A549 (cell line): Measurements from ENCODE around the gene GUK1. TPM values are rescaled to one million over a fixed set of nuclear protein-coding genes. Genes with fewer than 3 reads are reported as not detected.

Experiments
- ATAC-seq, 2 experiments: fragments of 200-7000 bp in 1 of 2; fragments of >200 bp in 1 of 2; cut with Nextera tagmentation in 1 of 2; cut with Tn5 transposase in 1 of 2; 3 replicates each; pipeline versions ENCODE4 v1.8.0 to v1.9.1; 2018 to 2020; ENCODE audit warnings: mild to moderate bottlenecking in 1 of 2, moderate library complexity in 1 of 2
- CTCF ChIA-PET: fragments of 300-600 bp; sonication (Branson Sonifier 250); formaldehyde crosslinking; extraction: SDS; loops from one replicate; lab custom pipeline; 2021; ENCODE audit warnings: antibody characterized with exemption, inconsistent platforms; lab: Yijun Ruan, JAX
- POLR2A ChIA-PET: fragments of 350-600 bp; formaldehyde crosslinking; extraction: SDS; loops from one replicate; lab custom pipeline; 2021; ENCODE audit warnings: antibody characterized with exemption, inconsistent platforms; lab: Yijun Ruan, JAX
- DNase-seq, 2 experiments: peaks; one replicate each; pipeline versions ENCODE4 v3.0.0 to v3.0.0-alpha.2; 2011 to 2016; ENCODE audit warnings: low read depth in 1 of 2, low spot score in 1 of 2
- FAIRE-seq: peaks from 2 replicates; lab custom pipeline; 2011; peaks lifted over from hg19 to GRCh38; lab: Jason Lieb, UNC
- H3K27ac ChIP-seq, 2 experiments: fragments of >200 bp; sonication (Bioruptor Twin); formaldehyde crosslinking; 3 replicates each; pipeline ENCODE4 v1.5.1; 2016 to 2017
- H3K4me1 ChIP-seq: fragments of >200 bp; sonication (Bioruptor Twin); formaldehyde crosslinking; 3 replicates; pipeline ENCODE4 v1.6.1; 2016
- H3K4me2 ChIP-seq: fragments of >200 bp; sonication (Bioruptor Twin); formaldehyde crosslinking; 3 replicates; pipeline ENCODE4 v1.6.1; 2016
- H3K4me3 ChIP-seq: fragments of >200 bp; sonication (Bioruptor Twin); formaldehyde crosslinking; 3 replicates; pipeline ENCODE4 v1.5.1; 2016
- H3K9me3 ChIP-seq: fragments of >200 bp; sonication (Bioruptor Twin); formaldehyde crosslinking; 3 replicates; pipeline ENCODE4 v1.6.1; 2016
- ATOH8 ChIP-seq: fragments of 250-450 bp; sonication (Bioruptor Pico); IDR thresholded peaks from 2 replicates; pipeline ENCODE4 v1.5.0; 2020; ENCODE audit warnings: low read depth, mild to moderate bottlenecking, moderate library complexity
- BHLHE40 ChIP-seq: IDR thresholded peaks from 2 replicates; pipeline ENCODE4 v1.6.1; 2012; ENCODE audit warnings: low read depth, low read length, inconsistent platforms
- CBX8 ChIP-seq: fragments of 200-600 bp; sonication (generic); IDR thresholded peaks from 2 replicates; pipeline ENCODE4 v1.6.1; 2016
- CEBPB ChIP-seq, 2 experiments: fragments of >200 bp in 1 of 2; sonication (Bioruptor Twin) in 1 of 2; formaldehyde crosslinking in 1 of 2; IDR thresholded peaks; 2 replicates each; pipeline ENCODE4 v1.6.1; 2012 to 2016
- CHD2 ChIP-seq: fragments of 150-350 bp; IDR thresholded peaks from 2 replicates; pipeline ENCODE4 v1.6.1; 2014; ENCODE audit warnings: low read length; ENCODE audit not compliant: partially characterized antibody
- CTCF ChIP-seq: fragments of >200 bp; sonication (Bioruptor Twin); formaldehyde crosslinking; IDR thresholded peaks from 3 replicates; pipeline ENCODE4 v1.5.1; 2016
- EHF ChIP-seq: fragments of 250-450 bp; sonication (Bioruptor Pico); IDR thresholded peaks from 2 replicates; pipeline ENCODE4 v1.5.0; 2020; ENCODE audit warnings: mild to moderate bottlenecking
- EHMT2 ChIP-seq: fragments of 200-600 bp; sonication (generic); IDR thresholded peaks from 2 replicates; pipeline ENCODE4 v1.6.1; 2016; ENCODE audit warnings: antibody characterized with exemption, low read depth, mild to moderate bottlenecking, moderate library complexity
- EP300 ChIP-seq, 2 experiments: fragments of >200 bp; sonication (Bioruptor Twin); formaldehyde crosslinking; IDR thresholded peaks; 2 replicates in 1 of 2; 3 replicates in 1 of 2; pipeline ENCODE4 v1.6.1; 2016 to 2017
- FOSB ChIP-seq: fragments of 250-450 bp; sonication (Bioruptor Pico); IDR thresholded peaks from 2 replicates; pipeline ENCODE4 v1.5.0; 2020; ENCODE audit warnings: mild to moderate bottlenecking, moderate library complexity
- FOSL2 ChIP-seq, 2 experiments: fragments of 450-650 bp in 1 of 2; fragments of >200 bp in 1 of 2; sonication (Bioruptor Twin) in 1 of 2; formaldehyde crosslinking; IDR thresholded peaks; 2 replicates each; pipeline versions ENCODE4 v1.5.0 to v1.6.1; 2016 to 2020; ENCODE audit warnings: mild to moderate bottlenecking in 1 of 2, moderate library complexity in 1 of 2
- JUN ChIP-seq, 2 experiments: fragments of >200 bp; sonication (Bioruptor Twin); formaldehyde crosslinking; IDR thresholded peaks; 2 replicates in 1 of 2; 3 replicates in 1 of 2; pipeline ENCODE4 v1.6.1; 2016 to 2017
- MAX ChIP-seq: IDR thresholded peaks from 2 replicates; pipeline ENCODE4 v1.6.1; 2012
- MYC ChIP-seq: IDR thresholded peaks from 2 replicates; pipeline ENCODE4 v1.6.1; 2012; ENCODE audit warnings: mild to moderate bottlenecking, inconsistent platforms, low read length, improper control_type of control experiment, borderline replicate concordance
- NFE2L2 ChIP-seq: fragments of 150-350 bp; conservative IDR thresholded peaks from 2 replicates; pipeline ENCODE4 v1.6.1; 2014; ENCODE audit warnings: low read length
- PHF8 ChIP-seq: fragments of 200-600 bp; sonication (generic); IDR thresholded peaks from 2 replicates; pipeline ENCODE4 v1.6.1; 2016; ENCODE audit warnings: low read depth, mild to moderate bottlenecking, antibody characterized with exemption, moderate library complexity, borderline replicate concordance
- RAD21 ChIP-seq, 2 experiments: fragments of >200 bp in 1 of 2; sonication (Bioruptor Twin) in 1 of 2; formaldehyde crosslinking in 1 of 2; IDR thresholded peaks in 1 of 2; conservative IDR thresholded peaks in 1 of 2; 2 replicates in 1 of 2; 3 replicates in 1 of 2; pipeline ENCODE4 v1.6.1; 2012 to 2018; ENCODE audit warnings: inconsistent platforms in 1 of 2
- RARB ChIP-seq: fragments of 250-450 bp; sonication (Bioruptor Pico); IDR thresholded peaks from 2 replicates; pipeline ENCODE4 v1.8.0; 2021; ENCODE audit warnings: mild to moderate bottlenecking, moderate library complexity
- REST ChIP-seq: fragments of 200-600 bp; sonication (generic); IDR thresholded peaks from 2 replicates; pipeline ENCODE4 v1.6.1; 2016; ENCODE audit warnings: antibody characterized with exemption, mild to moderate bottlenecking, moderate library complexity
- RNF2 ChIP-seq: fragments of 200-600 bp; sonication (generic); IDR thresholded peaks from 2 replicates; pipeline ENCODE4 v1.6.1; 2016; ENCODE audit warnings: low read depth, mild to moderate bottlenecking, antibody characterized with exemption, moderate library complexity, borderline replicate concordance
- SREBF2 ChIP-seq: fragments of 450-650 bp; IDR thresholded peaks from 2 replicates; pipeline ENCODE4 v1.6.1; 2014; ENCODE audit warnings: mild to moderate bottlenecking, moderate library complexity
- USF2 ChIP-seq: fragments of 450-650 bp; IDR thresholded peaks from 2 replicates; pipeline ENCODE4 v1.6.1; 2014; ENCODE audit warnings: antibody characterized with exemption
- ZC3H11A ChIP-seq: fragments of 450-650 bp; IDR thresholded peaks from 2 replicates; pipeline ENCODE4 v1.6.1; 2014; ENCODE audit warnings: antibody characterized with exemption, mild to moderate bottlenecking
- ZFP36 ChIP-seq: fragments of 450-650 bp; IDR thresholded peaks from 2 replicates; pipeline ENCODE4 v1.6.1; 2014; ENCODE audit warnings: borderline replicate concordance; ENCODE audit not compliant: partially characterized antibody
- ZNF302 ChIP-seq: fragments of 250-450 bp; sonication (Bioruptor Pico); IDR thresholded peaks from 2 replicates; pipeline ENCODE4 v1.9.0; 2021; ENCODE audit warnings: inconsistent platforms, mild to moderate bottlenecking, moderate library complexity
- ZSCAN20 ChIP-seq: fragments of 250-450 bp; sonication (Bioruptor Pico); IDR thresholded peaks from 2 replicates; pipeline ENCODE4 v1.8.0; 2022; ENCODE audit warnings: mild to moderate bottlenecking, moderate library complexity
- WGBS: methylation state at CpG from one replicate; pipeline ENCODE4 v1.1.6; 2017; ENCODE audit errors: missing lambda C conversion rate; 5-methylcytosine and 5-hydroxymethylcytosine counted together
- polyA plus RNA-seq, 4 experiments: library from polyadenylated mRNA; depleted of rRNA in 3 of 4; stranded (reverse); fragments of >200 nt; fragmentation: RNase III in 1 of 4; extraction: RNeasy Plus Mini Kit Qiagen cat#74134 plus additional on column Dnase treatment in 1 of 4; gene quantifications; 2 replicates in 3 of 4; 3 replicates in 1 of 4; pipeline ENCODE4 v1.2.3, GENCODE V29; 2011 to 2017

GUK1 gene
- polyA plus RNA-seq, 2 of the 4 experiments (the other 2 are of a cell fraction) = 88.9 to 106 TPM

- ChIA-PET POLR2A (no interaction called here), CTCF (interaction anchor here (0.6 to 1.8 kb wide), 5 partner anchors 14 to 109 kb away, joined by 3 to 4 read pairs (median 3); no protein-coding TSS in a partner anchor)
- Histone ChIP-seq H3K4me1 (peaks cover 13% of the 10 kb centered on the region), H3K4me2 (peak overlapping the region; percentile 95), H3K4me3 (peak overlapping the region; percentile 98), H3K9me3 (no peaks in the 10 kb centered on the region), H3K27ac (peak overlapping the region; percentile 90 to 94)
- FAIRE-seq (no peak), DNase-seq (no peak), ATAC-seq (peak in 1 of 2 experiments; percentile 5; a peak in 1 of 6 replicates)
- 2% methylated on average over 7 of the region's 8 CpGs for WGBS
- TF ChIP-seq NFE2L2 = no peak
- no peak for TF ChIP-seq FOSL2 (IDR thresholded peaks at IDR 0.05)
- TF ChIP-seq FOSL2 (CRISPR knock-in tag; IDR thresholded peaks at IDR 0.05) = no peak
- TF ChIP-seq USF2 = no peak
- TF ChIP-seq MAX = no peak
- TF ChIP-seq CBX8 = no peak
- TF ChIP-seq ZFP36 = no peak
- TF ChIP-seq RNF2 = no peak
- no peak for TF ChIP-seq EHF (CRISPR knock-in tag)
- no peak for TF ChIP-seq BHLHE40
- TF ChIP-seq ATOH8 (CRISPR knock-in tag) = no peak
- no peak for TF ChIP-seq CEBPB (IDR thresholded peaks at IDR 0.05)
- no peak for TF ChIP-seq ZSCAN20
- no peak for TF ChIP-seq SREBF2
- TF ChIP-seq CHD2 = no peak
These were observed 31.4 kb upstream of the GUK1 start for GRCh38 chr1:228108742-228109072.

GRCh38 chr1:228109073-228109961, 30.8 kb upstream of the GUK1 start, which contains the start of gene MRPL55:
Gene MRPL55 (minus strand): TSS chr1:228109299. CDS start chr1:228108260, 1,039 bp downstream.
- H3K4me1 ChIP-seq = peaks cover 12% of the 10 kb centered on the region; the same call in 2 of the 3 replicates
- FAIRE-seq = no peak
- peak within 1 kb of the TSS; percentile 90 to 94 for H3K27ac ChIP-seq
- peak; percentile 86 to 96 for DNase-seq
- H3K4me2 ChIP-seq = peak within 1 kb of the TSS; percentile 95
- no peaks in the 10 kb centered on the region for H3K9me3 ChIP-seq
- 0% methylated on average over 21 of the region's 66 CpGs for WGBS
- ATAC-seq = peak; percentile 83 to 93
- POLR2A ChIA-PET = interaction anchor here (0.6 to 1.8 kb wide), 5 partner anchors 12 to 398 kb away, joined by 3 to 6 read pairs (median 4); partner anchors contain the start of genes GUK1 and IBA57
- CTCF ChIA-PET = interaction anchor here (0.8 to 2.4 kb wide), 6 partner anchors 14 to 103 kb away, joined by 3 to 23 read pairs (median 4); partner anchors contain the start of gene WNT3A
- peak within 1 kb of the TSS; percentile 98 for H3K4me3 ChIP-seq
- TF ChIP-seq REST (no peak), RARB (CRISPR knock-in tag) (no peak), CTCF (0 out of 3 replicates have a peak, but pooled peaks have one; percentile 12), PHF8 (peak; percentile 94), RAD21 (conservative IDR thresholded peaks at IDR 0.05 in 1 of 2, IDR thresholded peaks at IDR 0.05 in 1 of 2) (no peak), MYC (no peak), JUN (IDR thresholded peaks at IDR 0.05) (peak in 1 of 2 experiments; percentile 81; a peak in 2 of 5 replicates), EP300 (IDR thresholded peaks at IDR 0.05) (peak in 1 of 2 experiments; percentile 26; a peak in 1 of 5 replicates), FOSB (CRISPR knock-in tag) (no peak), NFE2L2 (no peak), ZNF302 (no peak), ZFP36 (no peak), EHMT2 (no peak), ZC3H11A (no peak)
